GM12878 (cell line): ENCODE measurements around the gene HMGXB4. TPM values are rescaled to one million over a fixed set of nuclear protein-coding genes. Genes with fewer than 3 reads are reported as not detected.

ENCODE experiments used
- CEBPB ChIP-seq, 2 experiments: fragments of 150-350 bp in 1 of 2; IDR thresholded peaks; 2 replicates each; pipeline ENCODE4 v1.6.1; 2012 to 2014; ENCODE audit warnings: low read depth in 2 of 2, low read length in 2 of 2, borderline replicate concordance in 1 of 2, inconsistent platforms in 1 of 2
- CHD2 ChIP-seq: IDR thresholded peaks from 2 replicates; pipeline ENCODE4 v1.6.1; 2011; ENCODE audit warnings: low read depth, low read length, improper control_type of control experiment, borderline replicate concordance
- CREB1 ChIP-seq: IDR thresholded peaks from 2 replicates; pipeline ENCODE4 v1.6.1; 2012; ENCODE audit warnings: low read depth, mild to moderate bottlenecking, inconsistent platforms
- EED ChIP-seq: sonication (generic); IDR thresholded peaks from 2 replicates; pipeline ENCODE4 v1.6.1; 2016; ENCODE audit warnings: antibody characterized with exemption, low read depth
- ELK1 ChIP-seq: IDR thresholded peaks from 2 replicates; pipeline ENCODE4 v1.6.1; 2012; ENCODE audit warnings: low read depth, low read length, improper control_type of control experiment
- FOS ChIP-seq: IDR thresholded peaks from 3 replicates; pipeline ENCODE4 v1.6.1; 2011; ENCODE audit warnings: borderline replicate concordance; ENCODE audit not compliant: insufficient read length; ENCODE audit errors: extremely low read depth
- FOXK2 ChIP-seq: fragments of 450-650 bp; IDR thresholded peaks from 2 replicates; pipeline ENCODE4 v1.6.1; 2017; ENCODE audit warnings: mild to moderate bottlenecking, moderate library complexity
- GATAD2B ChIP-seq: fragments of 450-650 bp; conservative IDR thresholded peaks from 2 replicates; pipeline ENCODE4 v1.6.1; 2017; ENCODE audit warnings: low read depth, mild to moderate bottlenecking, moderate library complexity
- HCFC1 ChIP-seq: fragments of 150-350 bp; IDR thresholded peaks from 2 replicates; pipeline ENCODE4 v1.6.1; 2014; ENCODE audit warnings: low read length
- HDAC2 ChIP-seq: fragments of 200-600 bp; sonication (generic); IDR thresholded peaks from 2 replicates; pipeline ENCODE4 v1.6.1; 2017
- IKZF2 ChIP-seq, 2 experiments: fragments of 450-650 bp; IDR thresholded peaks; 2 replicates each; pipeline ENCODE4 v1.6.1; 2017; ENCODE audit warnings: mild to moderate bottlenecking in 2 of 2, moderate library complexity in 2 of 2
- IRF5 ChIP-seq: fragments of 450-650 bp; IDR thresholded peaks from 2 replicates; pipeline ENCODE4 v1.6.1; 2017; ENCODE audit warnings: borderline replicate concordance
- MAX ChIP-seq: IDR thresholded peaks from 2 replicates; pipeline ENCODE4 v1.6.1; 2012; ENCODE audit warnings: low read depth, low read length, improper control_type of control experiment
- MTA2 ChIP-seq: fragments of 450-650 bp; IDR thresholded peaks from 2 replicates; pipeline ENCODE4 v1.6.1; 2016; ENCODE audit warnings: low read depth, mild to moderate bottlenecking, moderate library complexity
- NBN ChIP-seq: fragments of 450-650 bp; IDR thresholded peaks from 2 replicates; pipeline ENCODE4 v1.6.1; 2016
- NKRF ChIP-seq: fragments of 450-650 bp; conservative IDR thresholded peaks from 2 replicates; pipeline ENCODE4 v1.6.1; 2017; ENCODE audit warnings: mild to moderate bottlenecking, moderate library complexity
- RBBP5 ChIP-seq: fragments of 200-600 bp; sonication (generic); conservative IDR thresholded peaks from 2 replicates; pipeline ENCODE4 v1.6.1; 2016
- RCOR1 ChIP-seq: conservative IDR thresholded peaks from 2 replicates; pipeline ENCODE4 v1.6.1; 2012; ENCODE audit warnings: low read depth, low read length, improper control_type of control experiment
- RFX5 ChIP-seq: IDR thresholded peaks from 2 replicates; pipeline ENCODE4 v1.6.1; 2011; ENCODE audit warnings: low read depth, low read length, improper control_type of control experiment
- SIX5 ChIP-seq: IDR thresholded peaks from 2 replicates; pipeline ENCODE4 v1.6.1; 2011; ENCODE audit warnings: mild to moderate bottlenecking, low read depth, low read length, moderate library complexity; ENCODE audit not compliant: severe bottlenecking
- SMARCA5 ChIP-seq: fragments of 450-650 bp; IDR thresholded peaks from 2 replicates; pipeline ENCODE4 v1.6.1; 2017; ENCODE audit warnings: mild to moderate bottlenecking
- SUPT20H ChIP-seq: IDR thresholded peaks from 2 replicates; pipeline ENCODE4 v1.6.1; 2011; ENCODE audit warnings: low read depth, mild to moderate bottlenecking, low read length, moderate library complexity, borderline replicate concordance; ENCODE audit not compliant: control insufficient read depth
- TAF1 ChIP-seq: IDR thresholded peaks from 2 replicates; pipeline ENCODE4 v1.6.1; 2011; ENCODE audit warnings: mild to moderate bottlenecking, low read depth, low read length, borderline replicate concordance
- TCF3 ChIP-seq: IDR thresholded peaks from 2 replicates; pipeline ENCODE4 v1.6.1; 2012; ENCODE audit warnings: low read depth, mild to moderate bottlenecking, low read length, borderline replicate concordance; ENCODE audit not compliant: insufficient read depth
- WRNIP1 ChIP-seq: IDR thresholded peaks from 2 replicates; pipeline ENCODE4 v1.6.1; 2011; ENCODE audit warnings: low read depth, low read length, improper control_type of control experiment, borderline replicate concordance
- ZBTB33 ChIP-seq: fragments of 450-650 bp; IDR thresholded peaks from 2 replicates; pipeline ENCODE4 v1.6.1; 2017; ENCODE audit warnings: mild to moderate bottlenecking
- ZNF207 ChIP-seq: fragments of 450-650 bp; IDR thresholded peaks from 2 replicates; pipeline ENCODE4 v1.6.1; 2014; ENCODE audit warnings: antibody characterized with exemption, mild to moderate bottlenecking, borderline replicate concordance
- polyA plus RNA-seq, 11 experiments: library from polyadenylated mRNA; depleted of rRNA in 4 of 11; unstranded in 6 of 11; stranded (reverse) in 5 of 11; fragments of >200 nt; fragmentation: Nextera tagmentation in 4 of 11; fragmentation: Illumina TruSeq in 1 of 11; extraction: Ambion mirVana in 4 of 11; extraction: Trizol in 1 of 11; gene quantifications; 1 replicate in 1 of 11; 2 replicates in 10 of 11; pipeline versions ENCODE4 v1.2.1 to v1.2.3, GENCODE V29; 2011 to 2016; ENCODE audit warnings: inconsistent platforms in 2 of 11, missing spikeins in 2 of 11, low read depth in 1 of 11
- total RNA-seq, 4 experiments: library from RNA; depleted of rRNA in 3 of 4; stranded (reverse); fragments of >200 nt in 3 of 4; fragmentation: Illumina TruSeq in 1 of 4; extraction: Trizol in 1 of 4; gene quantifications; 2 replicates each; pipeline versions ENCODE4 v1.2.1 to v1.2.3, GENCODE V29; 2013 to 2021

HMGXB4 gene
- total and polyA plus RNA-seq, 10 of the 15 experiments (the other 5 are each of a cell fraction or from before 2014, with no cell fraction given): 15.5 to 44.5 (median 24.9) TPM

GRCh38 chr22:35308480-35309021 lies 51.3 kb downstream of the HMGXB4 start (continued):
- TF ChIP-seq ZBTB33 (no peak), MTA2 (peak; percentile 70; the same call in 1 of the 2 replicates), CEBPB (IDR thresholded peaks at IDR 0.05; ENCODE audit: borderline replicate concordance in 1 of 2, low read depth in 2 of 2, low read length in 2 of 2) (no peak), IKZF2 (IDR thresholded peaks at IDR 0.05) (peak; percentile 89 to 90), HCFC1 (no peak), TCF3 (no peak), SMARCA5 (peak; percentile 28; the same call in 1 of the 2 replicates), NBN (0 out of 2 replicates have a peak, but pooled peaks have one; percentile 32), FOS (no peak), MAX (no peak), SIX5 (no peak), GATAD2B (no peak), TAF1 (no peak), RCOR1 (no peak), CREB1 (peak; percentile 49; the same call in 1 of the 2 replicates), FOXK2 (no peak), CHD2 (no peak), NKRF (no peak), RFX5 (no peak), SUPT20H (no peak), EED (peak; percentile 88), ZNF207 (no peak), WRNIP1 (no peak), RBBP5 (no peak), HDAC2 (no peak), IRF5 (peak; percentile 62; the same call in 1 of the 2 replicates), ELK1 (no peak)
